D721Med (cell line): ENCODE results near the gene TFAP2E.

ENCODE experiments used
- DNase-seq: peaks from one replicate; pipeline ENCODE4 v3.0.0; 2011; ENCODE audit warnings: low spot score; ENCODE audit not compliant: insufficient read length
- FAIRE-seq: peaks from 2 replicates; lab custom pipeline; 2011; peaks lifted over from hg19 to GRCh38; lab: Jason Lieb, UNC
- TF ChIP-seq, protein P1 (sequence below): IDR thresholded peaks from 2 replicates; pipeline ENCODE4 v1.5.1; 2012; ENCODE audit warnings: mild to moderate bottlenecking, control low read depth; ENCODE audit not compliant: insufficient read depth; ENCODE audit errors: missing control alignments

TFAP2E gene

DNA sequence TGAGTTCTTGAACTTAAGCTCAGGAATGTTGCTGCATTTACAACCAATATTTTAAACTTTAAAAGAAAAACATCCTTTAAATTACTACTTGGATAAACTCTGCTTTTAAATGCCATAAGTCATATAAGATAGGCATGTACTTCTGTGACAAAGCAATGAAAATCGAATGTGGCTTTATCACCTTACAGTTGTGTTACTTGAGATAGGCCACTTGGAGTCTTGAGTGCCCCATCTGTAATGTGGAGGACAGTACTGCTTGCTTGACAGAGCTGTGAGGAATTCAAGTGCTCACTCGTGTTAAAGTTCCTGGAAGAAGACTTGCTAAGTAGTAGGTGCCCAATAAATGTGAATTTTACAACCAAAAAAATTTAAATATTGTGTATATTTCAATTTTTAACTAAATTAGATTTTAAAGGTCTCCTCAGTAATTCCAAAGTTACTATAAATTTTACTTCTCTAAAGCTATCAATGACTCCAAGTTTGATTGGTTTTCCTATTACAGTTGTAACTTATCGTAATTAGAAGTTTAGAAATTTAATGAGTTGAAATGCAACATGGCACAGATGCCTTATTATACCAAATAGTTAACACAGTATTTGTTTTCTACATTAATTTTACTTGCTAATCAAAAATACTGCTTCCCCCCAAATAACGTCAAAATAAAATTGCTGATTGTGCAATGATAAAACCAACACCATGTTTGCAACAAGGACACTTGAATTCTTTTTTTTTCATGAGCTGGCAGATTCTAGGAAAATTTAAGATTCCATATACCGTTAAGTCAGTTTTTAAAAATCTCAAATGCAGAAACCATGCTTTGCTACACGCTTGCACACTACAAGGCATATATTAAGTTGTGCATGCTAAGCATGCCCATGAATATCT is 46.4 kb downstream of the TFAP2E start:
- FAIRE-seq (no peak), DNase-seq (no peak)
- TF ChIP-seq, protein P1, sequence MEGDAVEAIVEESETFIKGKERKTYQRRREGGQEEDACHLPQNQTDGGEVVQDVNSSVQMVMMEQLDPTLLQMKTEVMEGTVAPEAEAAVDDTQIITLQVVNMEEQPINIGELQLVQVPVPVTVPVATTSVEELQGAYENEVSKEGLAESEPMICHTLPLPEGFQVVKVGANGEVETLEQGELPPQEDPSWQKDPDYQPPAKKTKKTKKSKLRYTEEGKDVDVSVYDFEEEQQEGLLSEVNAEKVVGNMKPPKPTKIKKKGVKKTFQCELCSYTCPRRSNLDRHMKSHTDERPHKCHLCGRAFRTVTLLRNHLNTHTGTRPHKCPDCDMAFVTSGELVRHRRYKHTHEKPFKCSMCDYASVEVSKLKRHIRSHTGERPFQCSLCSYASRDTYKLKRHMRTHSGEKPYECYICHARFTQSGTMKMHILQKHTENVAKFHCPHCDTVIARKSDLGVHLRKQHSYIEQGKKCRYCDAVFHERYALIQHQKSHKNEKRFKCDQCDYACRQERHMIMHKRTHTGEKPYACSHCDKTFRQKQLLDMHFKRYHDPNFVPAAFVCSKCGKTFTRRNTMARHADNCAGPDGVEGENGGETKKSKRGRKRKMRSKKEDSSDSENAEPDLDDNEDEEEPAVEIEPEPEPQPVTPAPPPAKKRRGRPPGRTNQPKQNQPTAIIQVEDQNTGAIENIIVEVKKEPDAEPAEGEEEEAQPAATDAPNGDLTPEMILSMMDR, result no peak

DNA sequence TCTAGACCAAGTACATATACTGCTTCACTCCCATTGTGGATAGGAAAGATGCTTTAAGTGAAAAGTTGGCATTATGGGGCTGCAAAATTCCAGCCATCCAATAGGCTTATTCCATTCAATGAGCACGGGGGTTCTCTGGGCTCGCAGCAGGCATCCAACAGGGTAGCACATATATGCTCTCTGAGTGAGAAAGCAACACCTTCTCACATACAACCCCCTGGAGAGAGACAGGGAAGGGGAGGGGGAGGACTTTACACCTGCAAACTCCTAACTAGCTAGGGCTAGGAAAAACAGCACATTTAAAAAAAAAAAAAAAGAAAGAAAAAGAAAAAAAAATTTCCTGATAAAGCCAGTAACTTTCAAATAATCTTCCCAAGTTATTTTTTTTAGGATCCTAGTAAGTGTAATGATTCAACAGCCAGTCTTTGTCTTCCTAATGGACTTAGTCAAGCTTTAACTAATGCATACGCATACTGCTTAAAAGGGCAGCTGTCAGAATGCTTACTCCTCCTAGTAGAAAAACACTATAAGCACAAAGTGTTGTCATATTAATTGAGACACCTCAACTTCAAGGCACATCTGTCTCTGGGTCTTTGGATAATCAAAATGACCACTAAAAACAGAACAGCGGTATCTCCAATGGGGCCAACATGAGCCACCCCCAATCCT is 49.5 kb downstream of the TFAP2E start:
- no peak for FAIRE-seq
- TF ChIP-seq, protein P1, result no peak

DNA sequence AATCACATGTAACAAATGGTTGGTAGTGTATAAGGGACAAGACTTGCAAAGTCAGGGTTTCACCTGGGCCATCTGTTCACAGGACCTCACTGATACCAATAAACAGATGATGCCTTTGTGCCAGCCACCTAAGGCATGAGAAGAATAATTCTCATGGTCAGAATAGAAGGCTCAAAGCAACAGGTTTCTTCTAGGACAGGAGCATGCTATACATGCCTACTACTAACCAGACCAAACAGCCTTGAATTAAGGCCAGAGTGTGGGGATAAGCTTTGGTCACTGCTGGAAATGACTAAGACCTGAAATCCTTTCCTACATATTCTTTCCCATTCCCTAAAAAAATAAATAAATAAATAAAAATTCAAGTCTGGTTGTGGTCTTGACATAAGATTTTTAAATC is 50.7 kb downstream of the TFAP2E start:
- TF ChIP-seq, protein P1, result no peak
- FAIRE-seq (no peak), DNase-seq (no peak)

More for the DNA sequence above, 49.5 kb downstream of the TFAP2E start:
- no peak for DNase-seq

DNA sequence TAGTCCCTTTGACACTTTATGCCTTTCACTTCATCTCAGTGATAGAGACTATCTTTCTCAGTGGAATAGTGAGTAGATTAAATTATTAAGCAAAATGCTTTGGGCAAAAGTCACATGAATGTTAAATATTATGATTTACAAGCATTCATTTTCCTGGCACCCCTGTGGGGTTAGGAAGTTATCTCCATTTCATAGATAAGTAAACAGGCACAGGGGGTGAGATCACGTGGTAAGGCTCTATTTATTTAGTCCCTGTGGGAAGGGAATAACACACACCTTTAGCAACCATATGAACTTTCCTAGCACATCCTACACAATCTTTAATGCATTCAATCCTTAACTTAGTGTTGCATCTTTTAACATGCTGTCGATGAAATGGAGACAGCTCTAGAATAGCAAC is 55.9 kb downstream of the TFAP2E start:
- DNase-seq (no peak), FAIRE-seq (no peak)
- TF ChIP-seq, protein P1, result no peak

DNA sequence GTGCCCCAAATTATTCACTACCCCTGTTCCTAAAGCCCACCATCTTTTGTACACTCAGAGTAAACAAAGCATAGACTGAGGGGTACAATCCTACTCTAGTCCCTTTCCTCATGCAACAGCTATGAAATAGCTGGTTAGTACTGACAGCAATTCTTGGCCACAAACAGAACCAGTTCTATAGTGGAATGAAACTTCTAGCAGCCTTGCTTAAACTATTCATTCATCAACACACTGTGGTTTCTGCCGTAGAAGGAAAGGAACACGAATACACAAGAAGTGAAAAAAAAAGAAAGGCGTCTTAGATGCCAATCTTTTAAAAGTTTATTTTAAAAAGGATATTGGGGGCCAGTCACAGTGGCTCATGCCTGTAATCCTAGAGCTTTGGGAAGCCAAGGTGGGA is 58.3 kb downstream of the TFAP2E start:
- TF ChIP-seq, protein P1, result no peak
- DNase-seq (no peak), FAIRE-seq (no peak)

DNA sequence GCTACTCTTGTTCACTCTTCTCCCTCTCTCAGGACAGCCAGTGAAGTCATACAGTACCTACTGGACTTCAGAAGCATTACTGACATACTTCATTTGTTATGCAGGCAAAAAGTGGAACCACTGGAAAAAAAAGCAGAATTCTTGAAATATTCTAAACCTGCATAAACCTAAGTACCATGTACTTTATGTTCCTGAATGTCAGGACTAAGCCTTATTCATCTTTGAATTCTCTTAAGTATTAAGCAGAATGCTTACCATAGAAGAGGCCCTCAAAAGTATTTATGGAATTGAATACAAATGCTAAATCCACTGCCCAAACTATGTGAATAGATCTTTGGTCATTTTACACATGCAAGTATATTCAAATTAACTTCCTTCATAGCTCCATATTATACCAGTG is 60.4 kb downstream of the TFAP2E start:
- DNase-seq (no peak), FAIRE-seq (no peak)
- TF ChIP-seq, protein P1, result no peak
